H4 (cell line): ENCODE measurements around the gene NDP. TPM values are rescaled to one million over a fixed set of nuclear protein-coding genes. Genes with fewer than 3 reads are reported as not detected.
"Not testable (repeated sequence)": the region's sequence is repeated elsewhere in the genome, so short reads cannot be mapped to it uniquely, and the experiment has no call there.

ENCODE experiments used
- DNase-seq: peaks from one replicate; pipeline ENCODE4 v3.0.0-alpha.2; 2015; ENCODE audit warnings: low spot score
- total RNA-seq: library from RNA; depleted of rRNA; stranded (reverse); fragments of >200 nt; shearing (Covaris generic); gene quantifications from 2 replicates; pipeline ENCODE4 v1.2.3, GENCODE V29; 2014

Gene NDP
- total RNA-seq, 1 experiment from 2014 or later = 0.39 TPM

GRCh38 chrX:43971966-43972961 is 926 bp downstream of the NDP start:
- DNase-seq = no peak

- peak; percentile 22 for DNase-seq
Measured at GRCh38 chrX:43970528-43970927, 2.7 kb downstream of the NDP start.

- DNase-seq = peak; percentile 67
Measured at GRCh38 chrX:43969504-43970501, 3.4 kb downstream of the NDP start.

- DNase-seq = no peak
Measured at GRCh38 chrX:43968359-43968781, 4.8 kb downstream of the NDP start.

- DNase-seq = no peak
Measured at GRCh38 chrX:43964936-43965335, 8.3 kb downstream of the NDP start.

GRCh38 chrX:43963726-43964125 is 9.5 kb downstream of the NDP start:
- DNase-seq = no peak

GRCh38 chrX:43962636-43963035 is 10.6 kb downstream of the NDP start:
- no peak for DNase-seq

- no peak for DNase-seq
Measured at GRCh38 chrX:43961699-43962098, 11.5 kb downstream of the NDP start.

- peak; percentile 80 for DNase-seq
Measured at GRCh38 chrX:43958529-43958928, 14.7 kb downstream of the NDP start.

- no peak for DNase-seq
Measured at GRCh38 chrX:43956034-43956433, 17.2 kb downstream of the NDP start.

- no peak for DNase-seq
Measured at GRCh38 chrX:43953218-43953617, 20.0 kb downstream of the NDP start.

- DNase-seq = peak; percentile 12
Measured at GRCh38 chrX:43949669-43950068, 23.5 kb downstream of the NDP start.

GRCh38 chrX:43940816-43941474 is 32.2 kb downstream of the NDP start:
- DNase-seq = peak; percentile 8

- DNase-seq = no peak
Measured at GRCh38 chrX:43939187-43939926, 33.8 kb downstream of the NDP start.

GRCh38 chrX:43922032-43922431 is 51.2 kb downstream of the NDP start:
- DNase-seq = not testable (repeated sequence)

- not testable (repeated sequence) for DNase-seq
Measured at GRCh38 chrX:43910772-43911171, 62.4 kb downstream of the NDP start.

- DNase-seq = no peak
Measured at GRCh38 chrX:43910012-43910411, 63.2 kb downstream of the NDP start.

GRCh38 chrX:43909141-43909540 is 64.0 kb downstream of the NDP start:
- no peak for DNase-seq

- no peak for DNase-seq
Measured at GRCh38 chrX:43899878-43900815, 73.0 kb downstream of the NDP start.
